ENCODE results near the gene PCED1A. TPM values are rescaled to one million over a fixed set of nuclear protein-coding genes. Genes with fewer than 3 reads are reported as not detected.

The PCED1A gene
- total and polyA plus RNA-seq, 2 of the 8 experiments (the other 6 are each of a cell fraction or from before 2014, with no cell fraction given) = 13.4 to 18.9 TPM

GRCh38 chr20:2829376-2829775 lies 11.1 kb downstream of the PCED1A start:
- no peak overlapping the region for H3K4me3 ChIP-seq (ENCODE audit: extremely low read depth in 1 of 4, insufficient read depth in 2 of 4, low read depth in 3 of 4, low read length in 4 of 4)
- no peak overlapping the region for H3K14ac ChIP-seq (ENCODE audit: insufficient read length)
- H3K9me3 ChIP-seq (ENCODE audit: insufficient read depth in 2 of 2, low read depth in 1 of 2, low read length in 1 of 2) = no peaks in the 10 kb centered on the region
- no peak overlapping the region for H4K91ac ChIP-seq (replicated peaks; ENCODE audit: insufficient read length, low read length)
- H3K18ac ChIP-seq (ENCODE audit: extremely low read depth, low read length) = no peak overlapping the region
- ChIA-PET POLR2A (ENCODE audit: partially characterized antibody) (no interaction called here), CTCF (ENCODE audit: partially characterized antibody) (no interaction called here)
- H3K36me3 ChIP-seq (ENCODE audit: control insufficient read depth in 2 of 4, insufficient read depth in 4 of 4, low read length in 3 of 4) = no peaks in the 10 kb centered on the region
- no peak overlapping the region for H2BK5ac ChIP-seq (ENCODE audit: low read depth, low read length)
- no peak overlapping the region for H2BK15ac ChIP-seq (ENCODE audit: low read length)
- H3K9ac ChIP-seq (replicated peaks in 1 of 4; ENCODE audit: extremely low read depth in 1 of 4, low read depth in 3 of 4, low read length in 3 of 4) = no peak overlapping the region
- FAIRE-seq (no peak), DNase-seq (ENCODE audit: low read depth in 1 of 2, low spot score in 2 of 2) (no peak)
- H3K23me2 ChIP-seq (ENCODE audit: low read depth, low read length) = no peaks in the 10 kb centered on the region
- H3K79me1 ChIP-seq (ENCODE audit: low read depth, low read length) = no peaks in the 10 kb centered on the region
- H3K79me2 ChIP-seq (ENCODE audit: control insufficient read depth in 1 of 2, insufficient read depth in 2 of 2, low read length in 2 of 2) = no peaks in the 10 kb centered on the region
- no peak overlapping the region for H2AK5ac ChIP-seq (ENCODE audit: low read depth, low read length)
- H3K56ac ChIP-seq (replicated peaks; ENCODE audit: insufficient read length, low read depth, low read length) = no peak overlapping the region
- WGBS, 2 experiments (ENCODE audit: extremely low coverage in 1 of 2, insufficient coverage in 1 of 2, insufficient read length in 1 of 2, insufficient replicate concordance in 2 of 2, low coverage in 1 of 2, low lambda C conversion rate in 2 of 2, missing lambda C conversion rate in 1 of 2) = 83% methylated on average over 6 of the region's 6 CpGs; no CpG with 5 or more reads in 1 of the 2 experiments
- no peak overlapping the region for H2BK12ac ChIP-seq (ENCODE audit: low read depth, low read length)
- H3K4me1 ChIP-seq (replicated peaks in 1 of 4; ENCODE audit: control insufficient read depth in 3 of 4, insufficient read depth in 4 of 4, low read length in 3 of 4) = no peaks in the 10 kb centered on the region; a peak in 1 of 7 replicates
- H4K8ac ChIP-seq (ENCODE audit: extremely low read depth, insufficient read depth, low read length) = no peak overlapping the region
- H3K27me3 ChIP-seq (replicated peaks in 1 of 4; ENCODE audit: control insufficient read depth in 3 of 4, extremely low read depth in 1 of 4, insufficient read depth in 3 of 4, low read length in 3 of 4) = peaks cover 0 to 1% (median 0%) of the 10 kb centered on the region in 4 experiments; a peak in 1 of 7 replicates
- no peak overlapping the region for H3K4ac ChIP-seq (replicated peaks; ENCODE audit: insufficient read length, low read depth, low read length)
- no peak overlapping the region for H2BK20ac ChIP-seq (ENCODE audit: low read length)
- no peak overlapping the region for H2AFZ ChIP-seq (ENCODE audit: low read length)
- H4K5ac ChIP-seq (ENCODE audit: insufficient read length, low read depth, low read length) = no peak overlapping the region
- no peak overlapping the region for H2BK120ac ChIP-seq (replicated peaks; ENCODE audit: low read depth, low read length)
- no peak overlapping the region for H3K27ac ChIP-seq (ENCODE audit: low read depth, low read length)
- H4K20me1 ChIP-seq (replicated peaks in 1 of 2; ENCODE audit: control insufficient read depth in 1 of 2, insufficient read depth in 2 of 2, low read length in 2 of 2) = no peaks in the 10 kb centered on the region
- H3K4me2 ChIP-seq (ENCODE audit: insufficient read depth in 1 of 2, low read depth in 2 of 2, low read length in 2 of 2) = no peak overlapping the region
- no peak overlapping the region for H3K23ac ChIP-seq (ENCODE audit: insufficient read length)
- no peak for TF ChIP-seq PHF8 (conservative IDR thresholded peaks at IDR 0.05; ENCODE audit: low read depth, low read length)

Data from H1 (cell line).